ENCODE measurements around the gene UQCC5.

The UQCC5 gene

GRCh38 chr3:52554026-52554755, 17.8 kb downstream of the UQCC5 start:
- TF ChIP-seq FOXP2 (optimal IDR thresholded peaks at IDR 0.05; ENCODE audit: borderline replicate concordance, extremely low read depth, extremely low read length, insufficient read depth) (no peak), TAF1 (IDR thresholded peaks at IDR 0.05; ENCODE audit: borderline replicate concordance, insufficient read depth, low read length) (no peak), REST (IDR thresholded peaks at IDR 0.05; ENCODE audit: insufficient read depth in 1 of 2, low read depth in 2 of 2, low read length in 2 of 2) (no peak), SIN3A (IDR thresholded peaks at IDR 0.05; ENCODE audit: borderline replicate concordance, insufficient read depth, low read length) (no peak)

- TF ChIP-seq POLR2AphosphoS5 (IDR thresholded peaks at IDR 0.05; ENCODE audit: low read depth, low read length) (no peak), TAF1 (IDR thresholded peaks at IDR 0.05; ENCODE audit: borderline replicate concordance, insufficient read depth, low read length) (no peak), REST (IDR thresholded peaks at IDR 0.05; ENCODE audit: insufficient read depth in 1 of 2, low read depth in 2 of 2, low read length in 2 of 2) (no peak), FOXP2 (optimal IDR thresholded peaks at IDR 0.05; ENCODE audit: borderline replicate concordance, extremely low read depth, extremely low read length, insufficient read depth) (no peak), SIN3A (IDR thresholded peaks at IDR 0.05; ENCODE audit: borderline replicate concordance, insufficient read depth, low read length) (no peak)
Observed at GRCh38 chr3:52555056-52555455, 18.7 kb downstream of the UQCC5 start.

GRCh38 chr3:52557011-52557960, 20.9 kb downstream of the UQCC5 start:
- no peak for TF ChIP-seq POLR2AphosphoS5 (IDR thresholded peaks at IDR 0.05; ENCODE audit: low read depth, low read length)
- TF ChIP-seq FOXP2 (optimal IDR thresholded peaks at IDR 0.05; ENCODE audit: borderline replicate concordance, extremely low read depth, extremely low read length, insufficient read depth), result no peak
- no peak for TF ChIP-seq TAF1 (IDR thresholded peaks at IDR 0.05; ENCODE audit: borderline replicate concordance, insufficient read depth, low read length)
- no peak for TF ChIP-seq REST (IDR thresholded peaks at IDR 0.05; ENCODE audit: insufficient read depth in 1 of 2, low read depth in 2 of 2, low read length in 2 of 2)

GRCh38 chr3:52558436-52558835, 22.0 kb downstream of the UQCC5 start:
- TF ChIP-seq POLR2AphosphoS5 (IDR thresholded peaks at IDR 0.05; ENCODE audit: low read depth, low read length) (no peak), FOXP2 (optimal IDR thresholded peaks at IDR 0.05; ENCODE audit: borderline replicate concordance, extremely low read depth, extremely low read length, insufficient read depth) (no peak), REST (IDR thresholded peaks at IDR 0.05; ENCODE audit: insufficient read depth in 1 of 2, low read depth in 2 of 2, low read length in 2 of 2) (no peak), SIN3A (IDR thresholded peaks at IDR 0.05; ENCODE audit: borderline replicate concordance, insufficient read depth, low read length) (no peak), TAF1 (IDR thresholded peaks at IDR 0.05; ENCODE audit: borderline replicate concordance, insufficient read depth, low read length) (no peak)
